Nucleus accumbens (tissue), 56 donors: ENCODE data around the gene TUBGCP6.
A peak's percentile ranks its signal among the peaks of the same experiment; 100 is the strongest.

Experiments
- DNase-seq, 56 donors: peaks; one replicate each; lab custom pipeline; 2025; lab: John Stamatoyannopoulos, UW

TUBGCP6 gene

GRCh38 chr22:50201191-50202129 lies 43.4 kb downstream of the TUBGCP6 start:
- DNase-seq, result peak in 2 of 56 donors; percentile 51 to 65

- DNase-seq, result peak in 55 of 56 donors; percentile 67 to 97 (median 92)
Measured at GRCh38 chr22:50200461-50201190, 44.2 kb downstream of the TUBGCP6 start, which contains the start of gene SELENOO. Gene SELENOO, plus strand, starts transcription at chr22:50201011. Its CDS starts 26 bp downstream, at chr22:50201037.

- peak in 1 of 56 donors; percentile 45 for DNase-seq
Measured at GRCh38 chr22:50199829-50200460, 44.9 kb downstream of the TUBGCP6 start.

- DNase-seq, result peak in 7 of 56 donors; percentile 17 to 63 (median 44)
Measured at GRCh38 chr22:50199251-50199721, 45.5 kb downstream of the TUBGCP6 start.

- no peak for DNase-seq
Measured at GRCh38 chr22:50198624-50199017, 46.2 kb downstream of the TUBGCP6 start.

GRCh38 chr22:50197856-50198623 lies 46.8 kb downstream of the TUBGCP6 start:
- no peak for DNase-seq

GRCh38 chr22:50197000-50197800 lies 47.6 kb downstream of the TUBGCP6 start:
- DNase-seq, result no peak

- no peak for DNase-seq
Measured at GRCh38 chr22:50196256-50196655, 48.6 kb downstream of the TUBGCP6 start.

- no peak for DNase-seq
Measured at GRCh38 chr22:50194037-50194805, 50.6 kb downstream of the TUBGCP6 start.

GRCh38 chr22:50193621-50194020 lies 51.2 kb downstream of the TUBGCP6 start:
- no peak for DNase-seq

- DNase-seq, result no peak
Measured at GRCh38 chr22:50192436-50193204, 52.2 kb downstream of the TUBGCP6 start.

GRCh38 chr22:50190941-50191741 lies 53.7 kb downstream of the TUBGCP6 start:
- DNase-seq, result peak in 2 of 56 donors; percentile 10 to 35

- peak in 6 of 56 donors; percentile 26 to 58 (median 50) for DNase-seq
Measured at GRCh38 chr22:50190182-50190940, 54.5 kb downstream of the TUBGCP6 start.

- DNase-seq, result no peak
Measured at GRCh38 chr22:50189849-50190181, 55.0 kb downstream of the TUBGCP6 start.

GRCh38 chr22:50189184-50189848 lies 55.5 kb downstream of the TUBGCP6 start:
- no peak for DNase-seq
